Body of pancreas (tissue), 4 donors: ENCODE measurements around the gene SRP14.

Experiments used
- CTCF ChIP-seq, 7 experiments: fragments of 450-650 bp in 4 of 7; fragments of 200-600 bp in 3 of 7; sonication (generic) in 3 of 7; IDR thresholded peaks; one replicate each; pipeline ENCODE4 v1.5.1; 2016 to 2019; ENCODE audit warnings: antibody characterized with exemption in 7 of 7
- POLR2A ChIP-seq, 3 donors: fragments of 450-650 bp; IDR thresholded peaks; one replicate each; pipeline ENCODE4 v1.6.1; 2016; ENCODE audit warnings: antibody characterized with exemption in 3 of 3, mild to moderate bottlenecking in 2 of 3

GRCh38 chr15:40016224-40016865 lies 22.6 kb downstream of the SRP14 start:
- TF ChIP-seq CTCF (IDR thresholded peaks at IDR 0.05) (no peak), POLR2A (IDR thresholded peaks at IDR 0.05) (no peak)
